Stimulated activated CD4-positive, alpha-beta T cell treated with anti-CD3 and anti-CD28 coated beads, Interleukin-1b, Interleukin-23, amount 100 ng/mL, for 4 hours (primary cell): ENCODE data around the gene ATF7IP.
"Not testable (repeated sequence)": the region's sequence is repeated elsewhere in the genome, so short reads cannot be mapped to it uniquely, and the experiment has no call there.

Source experiments
- DNase-seq, 2 donors: peaks; one replicate each; pipeline ENCODE4 v3.0.0-alpha.2; 2020; ENCODE audit warnings: low read depth in 2 of 2

ATF7IP gene

GRCh38 chr12:14367040-14367661 lies 1.7 kb downstream of the ATF7IP start:
- DNase-seq, result no peak

DNA sequence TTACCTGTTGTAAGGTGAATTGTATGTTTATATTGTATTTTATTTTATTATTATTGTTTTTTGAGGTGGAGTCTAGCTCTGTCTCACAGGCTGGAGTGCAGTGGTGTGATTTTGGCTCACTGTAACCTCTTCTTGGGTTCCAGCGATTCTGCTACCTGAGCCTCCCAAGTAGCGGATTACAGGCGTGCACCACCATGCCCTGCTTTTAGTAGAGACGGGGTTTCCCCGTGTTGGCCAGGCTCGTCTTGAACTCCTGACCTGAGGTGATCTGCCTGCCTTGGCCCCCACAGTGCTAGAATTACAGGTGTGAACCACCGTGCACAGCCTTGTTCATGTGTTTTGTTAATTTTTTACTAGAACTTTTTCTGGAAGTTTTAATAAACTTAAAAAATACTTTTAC lies 3.8 kb downstream of the ATF7IP start:
- DNase-seq, result no peak

DNA sequence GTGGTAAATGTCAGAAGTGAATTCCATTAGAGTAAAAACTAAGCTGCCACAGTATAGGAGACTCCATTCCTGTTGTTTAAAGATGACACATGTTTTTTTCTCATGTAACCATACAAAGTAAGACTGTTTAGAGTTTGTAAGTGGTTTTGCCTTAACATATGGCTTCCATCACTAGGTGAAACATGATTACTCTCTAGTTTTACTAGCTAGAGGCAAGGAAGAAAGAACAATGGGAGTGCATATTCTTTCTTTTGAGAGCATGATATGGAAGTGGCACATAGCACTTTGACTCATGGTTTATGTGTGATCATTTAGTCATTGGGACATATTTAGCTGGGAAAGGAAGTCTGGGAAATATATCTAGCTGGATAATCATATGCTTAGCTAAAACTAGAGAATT lies 7.7 kb downstream of the ATF7IP start:
- DNase-seq, result no peak

DNA sequence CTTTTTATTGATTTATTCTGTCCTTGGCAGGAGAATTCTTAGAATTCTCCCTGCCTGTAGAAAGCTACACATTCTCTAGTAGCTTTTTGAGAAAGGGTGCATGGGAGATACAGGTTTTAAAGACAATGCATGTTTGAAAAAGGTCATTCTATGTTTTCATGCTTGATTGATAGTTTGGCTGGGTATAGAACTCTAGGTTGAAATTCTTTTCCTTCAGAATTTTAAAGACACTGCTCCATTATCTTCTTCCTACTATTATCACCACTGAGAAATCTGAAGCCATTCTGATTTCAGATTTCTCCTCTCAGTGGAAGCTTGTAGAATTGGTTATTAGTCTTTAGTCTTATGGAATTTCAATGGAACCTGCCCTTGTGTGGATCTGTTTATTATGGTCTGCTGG lies 14.0 kb downstream of the ATF7IP start:
- DNase-seq, result no peak

DNA sequence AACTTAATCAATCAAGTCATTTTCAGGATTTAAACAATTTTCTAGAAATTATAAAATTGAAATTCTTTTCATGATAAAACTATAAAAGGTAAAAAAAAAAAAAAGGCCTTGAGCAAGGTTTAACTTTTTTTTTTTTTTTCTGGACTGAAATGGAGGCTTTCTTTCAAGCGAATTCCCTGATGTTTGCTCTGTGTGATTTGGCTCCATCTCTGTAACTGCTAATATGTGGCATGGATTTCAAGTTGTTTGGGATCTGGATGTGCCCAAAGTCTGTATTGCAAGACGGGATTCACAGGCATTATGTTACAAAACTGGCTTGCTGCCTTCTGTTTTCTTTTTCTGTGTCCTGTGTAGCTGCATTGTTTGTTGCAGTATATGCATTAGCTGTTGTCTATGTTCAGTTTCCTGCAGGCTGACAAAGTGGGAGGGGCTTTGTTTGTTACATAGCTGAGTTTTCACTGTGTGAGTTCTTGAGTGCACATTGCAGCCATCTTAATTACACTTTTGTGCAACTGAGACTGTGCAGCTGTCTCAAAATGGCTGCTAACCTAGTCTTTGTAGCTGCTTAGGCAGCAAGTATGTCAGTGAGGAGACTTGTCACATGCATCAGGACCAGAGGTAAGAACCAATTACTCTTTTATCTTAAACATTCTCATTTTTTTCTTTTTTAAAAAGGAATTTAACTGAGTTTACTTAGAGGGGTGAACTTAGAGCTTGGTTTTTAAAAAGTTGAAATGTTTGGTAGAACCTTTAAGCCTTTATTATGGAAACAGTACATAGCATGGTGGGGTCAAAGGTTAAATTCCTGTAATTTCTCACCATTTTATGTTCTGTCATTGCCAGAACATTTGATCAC lies 19.5 kb downstream of the ATF7IP start:
- DNase-seq, result peak in 1 of 2 donors; percentile 17

DNA sequence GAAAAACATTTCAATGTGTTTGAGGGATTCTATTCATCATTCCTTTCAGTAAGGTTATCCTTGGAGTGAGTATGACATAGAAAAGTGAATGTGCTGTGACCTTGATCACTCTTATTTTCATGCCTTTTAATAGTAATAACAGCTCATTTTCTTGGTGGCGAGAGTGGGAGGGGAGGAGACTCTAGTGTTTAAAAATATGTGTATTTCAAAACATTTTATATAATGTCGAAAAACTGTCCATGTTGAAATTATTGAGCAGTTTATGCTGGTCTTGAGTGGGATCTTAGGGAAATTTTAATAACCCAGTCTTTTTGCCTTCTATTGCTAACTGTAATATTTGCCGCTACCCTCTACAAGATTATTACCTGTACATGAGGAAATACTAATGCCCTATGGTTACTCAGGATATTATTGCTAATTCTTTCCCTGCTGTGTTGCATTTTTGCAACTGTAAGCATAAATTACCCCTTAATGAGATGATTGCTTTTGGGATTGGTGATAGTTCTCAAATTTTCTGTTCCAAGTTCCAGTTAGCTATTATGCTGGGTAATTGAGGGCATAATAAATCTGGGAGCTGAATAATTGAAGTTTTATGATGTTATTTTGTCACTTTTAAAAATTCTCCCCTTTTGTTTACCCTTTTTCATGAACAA lies 21.9 kb downstream of the ATF7IP start:
- DNase-seq, result no peak

GRCh38 chr12:14390449-14390848 lies 25.0 kb downstream of the ATF7IP start:
- no peak for DNase-seq

DNA sequence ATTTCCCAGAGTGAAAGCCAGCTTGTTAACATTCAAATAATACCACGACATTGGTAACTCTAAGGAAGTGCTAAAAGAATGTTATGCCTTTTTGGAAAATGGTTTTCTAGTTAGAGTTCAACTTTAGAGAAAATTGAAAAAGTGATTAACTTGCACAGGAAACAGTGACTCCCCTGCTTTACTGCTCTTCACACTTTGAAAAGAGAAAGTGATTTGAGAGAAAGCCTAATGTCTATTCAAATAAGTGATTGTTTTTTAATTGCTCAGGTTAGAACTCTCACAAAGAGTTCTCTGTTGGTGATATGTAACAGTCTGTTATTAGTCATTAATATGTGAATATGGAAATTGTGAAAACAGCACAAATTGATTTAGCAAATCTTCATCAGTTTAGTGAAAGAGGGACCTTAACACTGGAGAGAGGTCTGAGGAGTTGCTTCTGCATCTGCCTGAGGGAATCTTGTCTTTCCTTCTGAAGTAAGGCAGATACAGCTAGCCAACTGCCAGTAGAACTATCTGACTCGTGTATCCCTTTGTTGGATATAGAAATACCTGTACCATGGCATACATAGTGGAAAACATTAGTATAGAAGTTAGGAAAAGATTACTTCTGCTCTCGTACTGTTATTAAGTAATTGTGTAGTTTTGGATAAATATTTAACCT lies 25.5 kb downstream of the ATF7IP start:
- DNase-seq, result no peak

DNA sequence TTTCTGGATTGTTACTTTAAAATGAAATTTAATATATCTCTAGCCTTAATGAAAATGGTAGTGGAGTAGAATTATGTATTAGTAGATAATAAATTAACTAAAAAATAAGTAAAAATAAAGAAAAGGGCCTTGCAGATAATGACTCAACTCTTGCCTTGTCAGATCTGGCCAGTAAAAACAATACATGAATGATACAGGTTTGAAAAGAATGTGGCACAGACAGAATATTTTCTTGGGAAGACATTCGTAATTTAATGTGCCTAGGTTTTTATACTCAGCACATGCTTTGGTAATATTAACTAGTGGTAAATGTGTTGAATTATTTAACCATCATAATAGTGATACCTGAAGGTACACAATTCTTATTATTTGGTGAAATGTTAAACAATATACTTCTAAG lies 28.3 kb downstream of the ATF7IP start:
- DNase-seq, result no peak

- no peak for DNase-seq
Measured at GRCh38 chr12:14394317-14395073, 29.0 kb downstream of the ATF7IP start.

- no peak for DNase-seq
Measured at GRCh38 chr12:14395074-14395778, 29.7 kb downstream of the ATF7IP start.

DNA sequence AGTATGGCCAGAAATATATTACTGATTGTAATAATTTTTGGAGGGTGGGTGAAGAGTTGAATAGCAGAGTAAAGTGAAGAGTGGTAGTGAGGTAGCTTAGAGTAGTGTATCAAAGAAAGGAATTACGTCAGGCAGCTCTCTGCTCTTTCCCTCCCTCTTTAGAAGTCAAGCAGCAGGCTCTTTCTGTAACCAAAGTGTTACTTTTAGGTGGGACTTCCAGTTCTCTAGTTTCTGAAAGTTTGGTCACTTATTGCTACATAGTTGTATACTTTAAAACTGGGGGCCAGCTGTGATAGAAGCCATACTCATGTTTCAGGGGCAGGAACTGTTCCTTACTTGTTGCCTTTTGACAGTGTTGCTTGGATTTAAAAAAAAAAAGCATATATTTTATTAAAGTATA lies 30.6 kb downstream of the ATF7IP start:
- no peak for DNase-seq

- DNase-seq, result no peak
Measured at GRCh38 chr12:14399871-14400270, 34.4 kb downstream of the ATF7IP start.

- no peak for DNase-seq
Measured at GRCh38 chr12:14400599-14400998, 35.1 kb downstream of the ATF7IP start.

DNA sequence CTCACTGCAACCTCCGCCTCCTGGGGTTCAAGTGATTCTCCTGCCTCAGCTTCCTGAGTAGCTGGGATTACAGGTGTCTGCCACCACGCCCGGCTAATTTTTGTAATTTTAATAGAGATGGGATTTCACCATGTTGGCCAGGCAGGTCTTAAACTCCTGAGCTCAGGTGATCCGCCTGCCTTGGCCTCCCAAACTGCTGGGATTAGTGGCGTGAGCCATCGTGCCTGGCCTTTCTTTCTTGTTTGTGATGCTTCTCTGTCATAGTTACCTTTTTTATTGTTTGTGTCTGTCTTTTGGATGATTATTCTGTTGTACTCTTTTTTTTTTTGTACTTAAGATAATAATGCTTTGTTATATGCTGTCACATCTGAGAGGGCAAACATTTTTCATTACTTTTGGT lies 35.8 kb downstream of the ATF7IP start:
- DNase-seq, result not testable (repeated sequence)

DNA sequence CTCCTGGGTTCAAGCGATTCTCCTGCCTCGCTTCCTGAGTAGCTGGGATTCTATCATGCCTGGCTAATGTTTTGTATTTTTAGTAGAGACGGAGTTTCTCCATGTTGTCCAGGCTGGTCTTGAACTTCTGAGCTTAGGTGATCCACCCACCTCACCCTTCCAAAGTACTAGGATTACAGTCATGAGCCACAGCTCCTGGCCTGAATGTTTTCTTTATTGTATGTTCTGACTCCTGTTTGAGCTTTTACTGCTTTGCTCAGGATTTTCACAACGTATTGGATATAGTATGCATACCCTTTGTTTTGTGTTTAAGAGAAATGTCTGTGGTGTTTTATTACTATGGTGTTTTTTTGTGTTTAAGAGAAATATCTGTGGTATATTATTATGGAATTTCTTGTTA lies 37.2 kb downstream of the ATF7IP start:
- no peak for DNase-seq

- DNase-seq, result no peak
Measured at GRCh38 chr12:14403293-14403692, 37.8 kb downstream of the ATF7IP start.

DNA sequence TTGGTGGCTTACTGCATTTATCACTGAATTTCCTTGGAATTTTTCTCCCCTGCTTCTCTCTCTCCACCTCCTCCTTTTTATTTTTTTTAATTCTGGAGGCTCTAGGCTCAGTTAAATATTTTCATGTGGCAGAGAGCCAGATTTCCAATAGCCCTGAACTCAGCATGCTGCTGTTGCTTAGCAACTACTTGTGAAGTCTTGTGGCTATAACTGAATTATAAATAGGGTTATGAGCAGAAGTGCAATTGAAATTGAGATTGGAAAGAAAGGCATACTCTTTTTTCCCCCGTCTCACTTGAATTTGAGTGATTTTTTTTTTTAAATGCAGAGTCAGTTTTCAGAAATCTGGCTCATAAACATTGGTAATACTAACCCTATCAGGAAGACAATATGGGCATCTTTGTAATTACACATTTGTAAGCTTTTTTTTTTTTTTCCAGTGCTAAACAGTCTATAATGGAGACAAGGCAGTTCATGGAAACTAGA lies 38.3 kb downstream of the ATF7IP start:
- no peak for DNase-seq

DNA sequence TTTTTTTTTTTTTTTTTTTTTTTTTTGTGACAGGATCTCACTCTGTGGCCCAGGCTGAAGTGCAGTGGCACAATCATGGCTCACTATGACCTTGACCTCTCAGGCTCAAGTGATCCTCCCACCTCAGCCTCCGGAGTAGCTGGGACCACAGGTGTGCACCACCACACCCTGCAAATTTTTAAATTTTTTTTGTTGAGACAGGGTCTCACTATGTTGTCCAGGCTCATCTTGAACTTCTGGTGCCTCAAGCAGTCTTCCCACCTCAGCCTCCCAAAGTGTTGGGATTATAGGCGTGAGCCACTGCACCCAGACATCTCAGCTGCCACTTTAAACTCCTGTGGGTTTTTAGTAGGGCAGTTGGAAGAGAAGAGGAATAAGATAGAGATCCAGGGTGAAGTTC lies 39.9 kb downstream of the ATF7IP start:
- DNase-seq, result not testable (repeated sequence)

DNA sequence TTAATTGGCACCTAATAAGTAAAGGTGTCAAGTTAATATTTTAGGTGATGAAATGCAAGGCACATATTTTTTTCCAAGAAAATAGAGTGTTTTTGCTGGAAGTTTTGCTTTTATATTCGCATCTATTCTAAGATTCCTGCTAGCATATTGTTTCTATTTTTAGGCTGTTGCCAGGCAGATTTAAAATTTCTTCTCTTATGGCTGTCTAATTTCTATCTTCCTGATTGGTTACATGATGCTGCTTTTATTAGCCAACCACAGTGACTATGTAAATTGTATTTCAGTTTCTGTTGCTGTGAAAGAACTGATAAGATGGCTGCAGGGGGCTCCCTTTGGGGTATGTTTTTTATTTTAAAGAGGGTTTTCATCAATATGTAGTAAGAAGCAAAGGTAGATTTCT lies 42.7 kb downstream of the ATF7IP start:
- DNase-seq, result no peak

GRCh38 chr12:14410177-14410576 lies 44.7 kb downstream of the ATF7IP start:
- DNase-seq, result no peak
